ENCODE data around the gene MYH3. TPM values are rescaled to one million over a fixed set of nuclear protein-coding genes. Genes with fewer than 3 reads are reported as not detected.

The MYH3 gene
- total and polyA plus RNA-seq, 4 donors, result 0.43 to 2.0 (median 0.99) TPM

DNA sequence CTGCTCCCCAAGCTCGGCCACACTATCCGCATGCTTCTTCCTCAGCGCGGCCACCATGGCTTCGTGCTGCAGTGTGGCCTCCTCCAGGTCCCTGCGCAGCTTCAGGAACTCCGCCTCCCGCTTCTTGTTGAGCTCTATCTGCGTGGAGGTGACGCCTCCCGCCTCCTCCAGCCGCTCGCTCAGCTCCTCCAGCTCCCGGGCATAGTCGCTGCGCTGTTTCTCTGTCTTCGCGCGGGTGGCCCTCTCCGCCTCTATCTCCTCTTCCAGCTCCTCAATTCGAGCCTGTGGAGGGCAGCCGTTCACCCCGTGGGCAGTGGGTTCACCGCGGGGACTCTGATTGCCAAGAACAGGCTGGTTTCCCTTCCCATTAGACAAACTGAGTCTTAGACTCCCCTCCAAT lies 19.0 kb downstream of the MYH3 start:
- no peaks in the 10 kb centered on the region for H3K9me3 ChIP-seq (ENCODE audit: control insufficient read depth in 4 of 4, low read length in 3 of 4)
- peaks cover 4 to 69% (median 36%) of the 10 kb centered on the region in 4 donors for H3K36me3 ChIP-seq (ENCODE audit: control insufficient read depth in 4 of 4, insufficient read depth in 3 of 4, low read depth in 1 of 4, low read length in 3 of 4)
- no peaks in the 10 kb centered on the region for H3K27me3 ChIP-seq (ENCODE audit: control insufficient read depth in 4 of 4, insufficient read depth in 4 of 4, low read length in 3 of 4)
- no peak for TF ChIP-seq EGR1 (IDR thresholded peaks at IDR 0.05; ENCODE audit: low read depth in 2 of 2)
- TF ChIP-seq RAD21 (IDR thresholded peaks at IDR 0.05), result no peak
- TF ChIP-seq GABPA (IDR thresholded peaks at IDR 0.05 in 1 of 2, conservative IDR thresholded peaks at IDR 0.05 in 1 of 2), result no peak
- no peak for TF ChIP-seq FOXA2 (IDR thresholded peaks at IDR 0.05)
- TF ChIP-seq MAX (IDR thresholded peaks at IDR 0.05), result no peak
- no peak for TF ChIP-seq NR2F2 (IDR thresholded peaks at IDR 0.05)
- no peak for TF ChIP-seq HNF4A (conservative IDR thresholded peaks at IDR 0.05)
- no peak for TF ChIP-seq SP1 (IDR thresholded peaks at IDR 0.05)
- TF ChIP-seq, protein P1, sequence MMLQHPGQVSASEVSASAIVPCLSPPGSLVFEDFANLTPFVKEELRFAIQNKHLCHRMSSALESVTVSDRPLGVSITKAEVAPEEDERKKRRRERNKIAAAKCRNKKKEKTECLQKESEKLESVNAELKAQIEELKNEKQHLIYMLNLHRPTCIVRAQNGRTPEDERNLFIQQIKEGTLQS (IDR thresholded peaks at IDR 0.05), result no peak
- no peak overlapping the region for H3K4me3 ChIP-seq (ENCODE audit: low read depth in 1 of 3, low read length in 3 of 3)
- H3K4me1 ChIP-seq (ENCODE audit: control insufficient read depth in 4 of 4, insufficient read depth in 4 of 4, low read length in 3 of 4), result no peaks in the 10 kb centered on the region
- no peak overlapping the region for H3K9ac ChIP-seq (ENCODE audit: low read depth in 1 of 2, low read length in 2 of 2)
- WGBS, result 93% methylated on average over 25 of the region's 25 CpGs
- H3K27ac ChIP-seq (ENCODE audit: low read depth in 1 of 2, low read length in 2 of 2), result no peak overlapping the region
- no peak for DNase-seq (ENCODE audit: low spot score)

GRCh38 chr17:10635290-10635689 lies 21.8 kb downstream of the MYH3 start:
- DNase-seq (ENCODE audit: low spot score), result no peak
- Histone ChIP-seq H3K27ac (ENCODE audit: low read depth in 1 of 2, low read length in 2 of 2) (no peak overlapping the region), H3K4me3 (ENCODE audit: low read depth in 1 of 3, low read length in 3 of 3) (no peak overlapping the region), H3K36me3 (ENCODE audit: control insufficient read depth in 4 of 4, insufficient read depth in 3 of 4, low read depth in 1 of 4, low read length in 3 of 4) (peaks cover 4 to 56% (median 27%) of the 10 kb centered on the region in 4 donors), H3K9me3 (ENCODE audit: control insufficient read depth in 4 of 4, low read length in 3 of 4) (no peaks in the 10 kb centered on the region), H3K27me3 (ENCODE audit: control insufficient read depth in 4 of 4, insufficient read depth in 4 of 4, low read length in 3 of 4) (no peaks in the 10 kb centered on the region), H3K9ac (ENCODE audit: low read depth in 1 of 2, low read length in 2 of 2) (no peak overlapping the region), H3K4me1 (ENCODE audit: control insufficient read depth in 4 of 4, insufficient read depth in 4 of 4, low read length in 3 of 4) (no peaks in the 10 kb centered on the region)
- 96% methylated on average over 14 of the region's 14 CpGs for WGBS
- TF ChIP-seq HNF4G (IDR thresholded peaks at IDR 0.05) (no peak), RAD21 (IDR thresholded peaks at IDR 0.05) (no peak), ZBTB33 (IDR thresholded peaks at IDR 0.05) (no peak), MAX (IDR thresholded peaks at IDR 0.05) (no peak), CTCF (IDR thresholded peaks at IDR 0.05; ENCODE audit: low read depth, low read length, missing input control) (no peak), HNF4A (conservative IDR thresholded peaks at IDR 0.05) (no peak), YY1 (IDR thresholded peaks at IDR 0.05) (no peak), JUND (IDR thresholded peaks at IDR 0.05) (no peak), SP1 (IDR thresholded peaks at IDR 0.05) (no peak), EGR1 (IDR thresholded peaks at IDR 0.05; ENCODE audit: low read depth in 2 of 2) (no peak), GABPA (IDR thresholded peaks at IDR 0.05 in 1 of 2, conservative IDR thresholded peaks at IDR 0.05 in 1 of 2) (no peak), FOXA1 (IDR thresholded peaks at IDR 0.05) (no peak)
- TF ChIP-seq, protein P1 (IDR thresholded peaks at IDR 0.05), result no peak
